Measurements from ENCODE around the gene HSPG2. TPM values are rescaled to one million over a fixed set of nuclear protein-coding genes. Genes with fewer than 3 reads are reported as not detected.
"Not testable (repeated sequence)": the region's sequence is repeated elsewhere in the genome, so short reads cannot be mapped to it uniquely, and the experiment has no call there.

The HSPG2 gene
- total and polyA plus RNA-seq, 4 donors = 49.6 to 85.8 (median 64.8) TPM

DNA sequence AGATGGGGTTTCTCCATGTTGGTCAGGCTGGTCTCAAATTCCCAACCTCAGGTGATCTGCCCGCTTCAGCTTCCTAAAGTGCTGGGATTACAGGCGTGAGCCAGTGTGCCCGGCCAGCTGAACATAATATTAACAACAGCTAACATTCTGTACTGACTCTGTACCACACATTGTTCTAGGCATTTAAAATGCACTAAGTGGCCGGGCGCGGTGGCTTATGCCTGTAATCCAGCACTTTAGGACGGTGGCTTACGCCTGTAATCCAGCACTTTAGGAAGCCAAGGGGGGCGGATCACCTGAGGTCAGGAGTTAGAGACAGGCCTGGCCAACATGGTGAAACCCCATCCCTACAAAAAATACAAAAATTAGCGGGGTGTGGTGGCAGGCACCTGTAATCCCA lies 110.4 kb downstream of the HSPG2 start:
- not testable (repeated sequence) for H3K9me3 ChIP-seq (ENCODE audit: control insufficient read depth, insufficient read depth, low read length); DNase-seq (ENCODE audit: low read depth in 4 of 6, low spot score in 6 of 6); H3K4me3 ChIP-seq (ENCODE audit: low read depth, low read length); H3K27ac ChIP-seq (ENCODE audit: low read depth, low read length); H3K27me3 ChIP-seq (ENCODE audit: control insufficient read depth, insufficient read depth, low read length); H3K4me1 ChIP-seq (ENCODE audit: control insufficient read depth, insufficient read depth, low read length)
- peaks cover 74% of the 10 kb centered on the region for H3K36me3 ChIP-seq (ENCODE audit: control insufficient read depth, insufficient read depth, low read length)
- 97% methylated on average over 7 of the region's 10 CpGs for WGBS (ENCODE audit: insufficient coverage)

DNA sequence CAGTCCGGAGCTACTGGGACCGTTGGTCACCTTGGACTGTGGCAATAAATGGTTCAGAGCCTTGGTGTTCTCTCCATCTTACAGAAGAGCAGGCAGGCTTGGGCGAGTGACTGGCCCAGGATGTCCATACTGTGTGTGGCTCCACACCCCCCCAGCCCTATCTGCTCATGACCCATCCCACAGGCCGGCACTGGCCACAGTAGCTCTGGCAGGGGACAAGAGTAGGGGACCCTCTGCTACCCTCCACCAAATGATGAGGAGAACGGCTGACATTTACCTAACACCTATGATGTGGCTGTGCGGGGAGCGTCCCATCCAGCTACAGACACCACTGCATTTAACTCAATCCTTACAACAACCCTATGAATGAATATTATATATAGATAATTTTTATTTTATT lies 111.7 kb downstream of the HSPG2 start:
- WGBS (ENCODE audit: insufficient coverage) = 82% methylated on average over 3 of the region's 7 CpGs
- Histone ChIP-seq H3K4me3 (ENCODE audit: low read depth, low read length) (no peak overlapping the region), H3K27ac (ENCODE audit: low read depth, low read length) (no peak overlapping the region), H3K4me1 (ENCODE audit: control insufficient read depth, insufficient read depth, low read length) (no peaks in the 10 kb centered on the region), H3K36me3 (ENCODE audit: control insufficient read depth, insufficient read depth, low read length) (peaks cover 65% of the 10 kb centered on the region), H3K27me3 (ENCODE audit: control insufficient read depth, insufficient read depth, low read length) (no peaks in the 10 kb centered on the region), H3K9me3 (ENCODE audit: control insufficient read depth, insufficient read depth, low read length) (no peaks in the 10 kb centered on the region)
- no peak for DNase-seq (ENCODE audit: low read depth in 4 of 6, low spot score in 6 of 6)

DNA sequence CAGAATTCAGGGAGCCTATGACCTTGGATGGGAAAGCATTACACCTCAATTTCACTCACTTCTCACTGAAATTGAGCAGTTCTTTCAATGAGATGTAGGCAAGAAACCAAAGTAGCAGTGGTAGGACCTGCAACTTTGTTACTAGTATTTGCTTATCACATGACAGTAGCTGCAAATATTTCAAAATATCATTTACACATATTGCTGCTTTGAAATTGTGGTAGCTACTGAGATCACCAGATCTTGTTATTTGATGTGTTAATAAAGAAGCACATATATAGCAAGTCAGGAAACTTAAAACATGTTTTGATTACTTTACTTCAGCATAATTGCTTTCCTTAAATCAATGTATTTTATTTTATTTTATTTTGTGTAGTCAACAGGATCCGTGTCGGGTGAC lies 112.2 kb downstream of the HSPG2 start:
- Histone ChIP-seq H3K27me3 (ENCODE audit: control insufficient read depth, insufficient read depth, low read length) (no peaks in the 10 kb centered on the region), H3K27ac (ENCODE audit: low read depth, low read length) (no peak overlapping the region), H3K9me3 (ENCODE audit: control insufficient read depth, insufficient read depth, low read length) (no peaks in the 10 kb centered on the region), H3K4me3 (ENCODE audit: low read depth, low read length) (no peak overlapping the region), H3K4me1 (ENCODE audit: control insufficient read depth, insufficient read depth, low read length) (no peaks in the 10 kb centered on the region), H3K36me3 (ENCODE audit: control insufficient read depth, insufficient read depth, low read length) (peaks cover 62% of the 10 kb centered on the region)
- DNase-seq (ENCODE audit: low read depth in 4 of 6, low spot score in 6 of 6) = no peak
- WGBS (ENCODE audit: insufficient coverage) = 100% methylated on average over 2 of the region's 2 CpGs

DNA sequence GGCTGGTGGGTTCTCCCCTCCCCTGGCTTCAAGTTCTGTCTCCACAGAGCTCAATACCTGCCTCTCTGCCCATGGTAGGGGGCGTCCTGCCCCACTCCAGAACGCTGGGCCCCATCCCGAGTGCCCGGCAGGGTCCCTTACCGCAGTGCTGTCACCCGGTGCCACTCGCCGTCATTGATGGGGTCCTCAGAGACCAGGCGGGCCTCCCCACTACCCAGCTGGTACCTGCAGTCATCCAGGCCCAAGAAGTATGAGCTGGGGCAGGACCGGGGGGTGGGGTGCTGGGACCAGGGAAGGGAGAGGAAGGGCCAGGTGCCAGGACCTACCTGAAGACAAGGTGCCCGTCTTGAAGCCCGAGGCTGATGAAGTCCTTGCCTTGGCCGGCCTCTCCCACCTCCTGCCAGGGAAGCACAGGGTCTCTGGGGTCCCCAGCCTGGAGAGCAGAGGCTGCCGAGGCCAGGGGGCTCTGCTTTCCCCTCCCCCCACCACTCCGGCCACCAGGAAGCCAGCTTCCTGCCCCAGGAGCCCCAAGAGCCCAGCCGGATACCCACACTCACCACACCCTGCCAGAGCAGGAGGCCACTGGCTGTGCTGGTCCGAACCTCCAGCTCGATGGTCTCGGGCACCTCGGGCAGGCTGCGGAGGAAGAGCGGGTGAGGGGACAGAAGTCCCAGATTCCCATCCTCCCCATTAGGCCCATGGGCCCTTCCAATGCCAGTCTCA lies 113.0 kb downstream of the HSPG2 start:
- Histone ChIP-seq H3K27ac (ENCODE audit: low read depth, low read length) (no peak overlapping the region), H3K36me3 (ENCODE audit: control insufficient read depth, insufficient read depth, low read length) (peaks cover 54% of the 10 kb centered on the region), H3K4me3 (ENCODE audit: low read depth, low read length) (no peak overlapping the region), H3K4me1 (ENCODE audit: control insufficient read depth, insufficient read depth, low read length) (no peaks in the 10 kb centered on the region), H3K27me3 (ENCODE audit: control insufficient read depth, insufficient read depth, low read length) (no peaks in the 10 kb centered on the region), H3K9me3 (ENCODE audit: control insufficient read depth, insufficient read depth, low read length) (no peaks in the 10 kb centered on the region)
- no peak for DNase-seq (ENCODE audit: low read depth in 4 of 6, low spot score in 6 of 6)
- WGBS (ENCODE audit: insufficient coverage) = 92% methylated on average over 21 of the region's 22 CpGs

DNA sequence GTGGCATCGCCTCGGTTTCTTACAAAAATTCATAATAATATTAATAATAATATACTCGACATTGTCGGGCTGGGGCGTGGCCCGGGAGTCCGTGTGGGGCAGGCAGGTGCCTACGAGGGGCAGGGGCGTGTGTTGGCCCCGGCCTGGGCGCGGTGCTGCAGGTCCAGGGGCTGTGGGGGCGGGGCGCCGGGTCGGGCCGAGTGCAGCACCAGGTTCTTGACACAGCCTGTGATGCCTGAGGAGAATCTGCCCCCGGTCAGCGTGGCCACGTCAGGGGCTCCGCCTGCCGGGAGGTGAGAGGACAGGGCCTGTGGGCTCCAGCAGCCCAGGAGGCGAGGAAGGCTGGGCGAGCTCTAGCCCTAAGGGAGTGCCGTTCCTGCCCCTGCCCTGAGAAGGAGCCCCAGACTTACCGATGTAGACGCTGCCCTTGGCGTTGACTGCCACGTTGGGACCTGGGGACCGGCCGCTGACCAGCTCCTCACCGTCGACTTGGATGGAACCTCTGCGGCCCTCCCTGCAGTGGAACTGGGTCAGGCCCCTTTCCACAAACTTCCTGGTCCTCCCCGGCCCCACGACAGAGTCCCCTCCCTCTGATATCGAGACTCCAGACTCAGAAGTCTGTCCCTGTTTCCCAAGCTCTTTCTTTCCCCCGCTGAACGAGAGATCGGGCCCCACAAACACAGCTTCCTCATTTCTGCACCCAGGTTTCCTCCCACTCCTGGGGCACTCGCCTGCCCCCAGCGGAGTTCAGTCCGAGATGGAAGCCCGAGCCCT lies 113.7 kb downstream of the HSPG2 start:
- Histone ChIP-seq H3K27me3 (ENCODE audit: control insufficient read depth, insufficient read depth, low read length) (no peaks in the 10 kb centered on the region), H3K27ac (ENCODE audit: low read depth, low read length) (no peak overlapping the region), H3K9me3 (ENCODE audit: control insufficient read depth, insufficient read depth, low read length) (no peaks in the 10 kb centered on the region), H3K36me3 (ENCODE audit: control insufficient read depth, insufficient read depth, low read length) (peaks cover 47% of the 10 kb centered on the region), H3K4me1 (ENCODE audit: control insufficient read depth, insufficient read depth, low read length) (no peaks in the 10 kb centered on the region), H3K4me3 (ENCODE audit: low read depth, low read length) (no peak overlapping the region)
- DNase-seq (ENCODE audit: low read depth in 4 of 6, low spot score in 6 of 6) = no peak
- 93% methylated on average over 40 of the region's 44 CpGs for WGBS (ENCODE audit: insufficient coverage)

DNA sequence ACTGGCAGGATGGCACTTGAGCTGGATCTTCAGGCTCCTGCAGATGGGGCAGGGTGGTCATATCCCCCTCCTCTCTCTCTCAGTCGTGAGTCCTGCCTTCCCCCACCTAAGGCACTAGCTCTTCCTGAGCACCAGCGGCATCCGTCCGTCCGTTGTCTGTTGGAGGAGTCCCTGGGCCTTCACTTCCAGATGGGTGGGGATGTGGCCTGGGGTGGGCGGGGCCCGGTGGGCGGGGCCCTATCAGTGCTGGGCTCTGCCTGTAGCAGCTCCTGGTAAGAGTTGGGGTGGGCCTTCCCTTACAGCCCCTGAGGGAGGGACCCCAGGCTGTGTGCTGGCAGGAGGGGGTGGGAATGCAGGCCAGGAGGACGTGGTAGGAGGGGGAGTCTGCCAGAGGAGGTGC lies 114.8 kb downstream of the HSPG2 start:
- DNase-seq (ENCODE audit: low read depth in 4 of 6, low spot score in 6 of 6) = no peak
- no peak overlapping the region for H3K4me3 ChIP-seq (ENCODE audit: low read depth, low read length)

DNA sequence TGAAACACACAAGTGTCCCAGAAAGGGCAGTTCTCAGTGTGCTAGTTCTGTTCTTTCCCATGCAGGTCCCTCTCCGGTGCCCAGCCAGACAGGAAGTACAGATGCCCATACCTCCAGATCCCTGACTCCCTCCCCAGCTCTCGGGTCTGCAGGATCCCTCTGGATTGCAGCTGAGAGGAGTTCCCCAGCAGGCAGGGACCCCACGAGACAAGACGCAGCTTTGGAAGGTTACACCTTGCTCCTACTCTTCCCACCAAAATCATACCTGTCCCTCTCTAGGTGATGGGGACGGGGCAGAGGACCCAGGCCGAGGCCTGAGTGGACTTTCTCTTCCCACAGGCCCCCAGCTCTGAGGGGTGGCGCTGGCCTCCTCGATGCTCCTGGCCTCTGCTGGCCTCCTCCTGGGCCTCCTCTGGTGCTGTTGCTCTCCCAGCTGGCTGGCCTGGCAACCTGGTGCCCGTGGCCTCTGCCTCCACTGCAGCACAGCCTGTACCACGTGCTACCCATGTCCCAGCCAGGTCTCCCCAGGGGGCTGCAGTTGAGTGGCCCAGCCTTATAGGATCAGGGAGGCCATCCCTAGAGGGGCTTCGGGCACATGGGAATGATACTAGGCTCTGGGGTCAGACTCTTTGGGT lies 115.6 kb downstream of the HSPG2 start:
- Histone ChIP-seq H3K27ac (ENCODE audit: low read depth, low read length) (no peak overlapping the region), H3K27me3 (ENCODE audit: control insufficient read depth, insufficient read depth, low read length) (no peaks in the 10 kb centered on the region), H3K9me3 (ENCODE audit: control insufficient read depth, insufficient read depth, low read length) (no peaks in the 10 kb centered on the region), H3K36me3 (ENCODE audit: control insufficient read depth, insufficient read depth, low read length) (peaks cover 34% of the 10 kb centered on the region), H3K4me3 (ENCODE audit: low read depth, low read length) (no peak overlapping the region), H3K4me1 (ENCODE audit: control insufficient read depth, insufficient read depth, low read length) (no peaks in the 10 kb centered on the region)
- DNase-seq (ENCODE audit: low read depth in 4 of 6, low spot score in 6 of 6) = no peak
- WGBS (ENCODE audit: insufficient coverage) = 90% methylated on average over 11 of the region's 11 CpGs

More for the DNA sequence above, 114.8 kb downstream of the HSPG2 start:
- WGBS (ENCODE audit: insufficient coverage) = 32% methylated on average over 4 of the region's 9 CpGs
- H3K9me3 ChIP-seq (ENCODE audit: control insufficient read depth, insufficient read depth, low read length) = no peaks in the 10 kb centered on the region
- no peak overlapping the region for H3K27ac ChIP-seq (ENCODE audit: low read depth, low read length)
- no peaks in the 10 kb centered on the region for H3K4me1 ChIP-seq (ENCODE audit: control insufficient read depth, insufficient read depth, low read length)
- H3K36me3 ChIP-seq (ENCODE audit: control insufficient read depth, insufficient read depth, low read length) = peaks cover 38% of the 10 kb centered on the region
- H3K27me3 ChIP-seq (ENCODE audit: control insufficient read depth, insufficient read depth, low read length) = no peaks in the 10 kb centered on the region

DNA sequence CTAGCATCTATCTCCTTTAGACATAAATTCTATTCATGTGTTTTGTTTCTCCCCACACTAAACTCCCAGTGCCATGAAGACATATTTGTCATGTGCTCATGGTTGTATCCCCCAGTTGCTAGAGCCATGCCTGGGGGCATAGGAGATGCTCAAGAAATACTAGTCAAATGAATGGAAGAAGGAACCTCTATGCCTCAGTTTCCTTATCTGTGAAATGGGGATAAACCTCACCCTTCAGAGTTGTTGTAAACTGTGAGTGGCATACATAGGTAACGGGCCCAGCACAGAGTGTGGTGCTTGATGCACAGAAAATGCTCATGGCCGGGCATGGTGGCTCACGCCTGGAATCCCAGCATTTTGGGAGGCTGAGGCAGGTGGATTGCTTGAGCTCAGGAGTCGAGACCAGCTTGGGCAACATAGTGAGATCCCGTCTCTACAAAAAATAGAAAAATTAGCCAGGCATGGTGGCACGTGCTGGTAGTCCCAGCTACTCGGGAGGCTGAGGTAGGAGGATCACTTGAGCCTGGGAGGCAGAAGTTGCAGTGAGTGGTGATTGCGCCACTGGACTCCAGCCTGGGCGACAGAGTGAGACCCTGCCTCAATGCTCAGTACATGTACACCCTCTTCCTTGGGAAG lies 116.4 kb downstream of the HSPG2 start:
- Histone ChIP-seq H3K4me3 (ENCODE audit: low read depth, low read length) (no peak overlapping the region), H3K4me1 (ENCODE audit: control insufficient read depth, insufficient read depth, low read length) (no peaks in the 10 kb centered on the region), H3K36me3 (ENCODE audit: control insufficient read depth, insufficient read depth, low read length) (peaks cover 34% of the 10 kb centered on the region), H3K27ac (ENCODE audit: low read depth, low read length) (no peak overlapping the region), H3K9me3 (ENCODE audit: control insufficient read depth, insufficient read depth, low read length) (no peaks in the 10 kb centered on the region), H3K27me3 (ENCODE audit: control insufficient read depth, insufficient read depth, low read length) (no peaks in the 10 kb centered on the region)
- 93% methylated on average over 8 of the region's 9 CpGs for WGBS (ENCODE audit: insufficient coverage)
- DNase-seq (ENCODE audit: low read depth in 4 of 6, low spot score in 6 of 6) = no peak

DNA sequence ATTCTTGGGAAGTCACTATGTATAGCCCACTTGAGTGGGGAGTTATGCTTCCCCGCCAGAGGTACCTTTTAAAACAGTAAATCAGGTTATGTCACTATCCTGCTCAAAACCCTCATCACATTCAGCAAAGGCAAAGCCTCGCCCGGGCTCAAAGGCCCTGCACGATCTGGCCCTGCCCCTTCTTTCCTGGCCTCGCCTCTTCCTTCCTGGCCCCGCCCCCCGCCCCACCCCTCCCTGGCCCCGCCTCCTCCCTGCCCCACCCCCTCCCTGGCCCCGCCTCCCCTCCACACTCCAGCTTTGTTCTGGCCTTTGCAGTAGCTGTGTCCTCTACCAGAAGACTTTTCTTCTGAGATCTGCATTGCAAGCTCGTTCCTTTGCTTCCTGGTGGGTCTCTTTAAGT lies 118.5 kb downstream of the HSPG2 start:
- Histone ChIP-seq H3K4me3 (ENCODE audit: low read depth, low read length) (no peak overlapping the region), H3K27ac (ENCODE audit: low read depth, low read length) (no peak overlapping the region), H3K36me3 (ENCODE audit: control insufficient read depth, insufficient read depth, low read length) (peaks cover 22% of the 10 kb centered on the region), H3K4me1 (ENCODE audit: control insufficient read depth, insufficient read depth, low read length) (peaks cover 9% of the 10 kb centered on the region), H3K27me3 (ENCODE audit: control insufficient read depth, insufficient read depth, low read length) (peaks cover 7% of the 10 kb centered on the region), H3K9me3 (ENCODE audit: control insufficient read depth, insufficient read depth, low read length) (no peaks in the 10 kb centered on the region)
- 63% methylated on average over 1 of the region's 10 CpGs for WGBS (ENCODE audit: insufficient coverage)
- no peak for DNase-seq (ENCODE audit: low read depth in 4 of 6, low spot score in 6 of 6)

Measured in spinal cord (tissue), 10 donors.